ENCODE results near the gene FBXO44. TPM values are rescaled to one million over a fixed set of nuclear protein-coding genes. Genes with fewer than 3 reads are reported as not detected.
A peak's percentile ranks its signal among the peaks of the same experiment; 100 is the strongest.

FBXO44 gene
- polyA plus RNA-seq, 3 donors: 1.5 to 17.8 (median 2.0) TPM

DNA sequence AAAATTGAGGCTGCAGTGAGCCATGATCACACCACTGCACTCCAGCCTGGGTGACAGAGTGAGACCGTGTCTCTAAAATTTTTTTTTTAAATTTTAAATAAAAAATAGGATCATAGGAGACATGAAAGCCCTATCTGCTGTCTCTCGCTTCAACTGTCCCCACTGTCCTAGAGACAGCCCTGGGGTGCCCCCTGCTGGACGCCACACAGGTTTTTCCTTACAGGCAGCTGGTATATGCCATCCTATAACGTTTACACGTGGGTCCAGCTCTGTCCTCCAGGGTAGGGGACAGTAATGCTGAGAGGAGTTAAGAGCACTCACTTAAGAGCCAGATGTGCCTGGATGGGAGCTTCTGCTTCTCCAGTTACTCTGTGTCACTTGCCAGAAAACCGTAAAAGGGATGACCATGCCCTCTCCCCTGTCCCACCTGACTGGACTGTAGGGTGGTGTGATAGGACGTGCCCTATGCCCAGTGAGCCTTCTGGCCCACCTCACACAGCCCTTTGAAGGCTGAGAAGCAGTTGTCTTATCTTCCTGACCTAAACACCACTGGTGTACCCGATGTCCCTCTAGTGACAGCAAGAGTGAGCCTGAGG is 8.9 kb upstream of the FBXO44 start:
- intact Hi-C loops (cut with micrococcal nuclease): loop anchor here in 1 of 2 donors (10.0 kb wide), 1 partner anchor 611 kb away; no protein-coding TSS in a partner anchor
- H2AFZ ChIP-seq (ENCODE audit: insufficient read depth, low read depth, low read length, poor library complexity, severe bottlenecking): no peak overlapping the region
- Mint-ChIP-seq H3K27ac (no peak overlapping the region), H3K36me3 (peaks cover under 1 to 3% of the 10 kb centered on the region in 2 donors), H3K4me3 (no peak overlapping the region), H3K27me3 (ENCODE audit: low read depth in 3 of 3) (peaks cover 32 to 40% (median 34%) of the 10 kb centered on the region in 3 donors), H3K9me3 (peaks cover 0 to 5% (median 0%) of the 10 kb centered on the region in 7 donors), H3K4me1 (peaks cover 16% of the 10 kb centered on the region)
- H3K27ac ChIP-seq (ENCODE audit: low read depth in 1 of 2, low read length in 2 of 2): no peak overlapping the region
- H4K20me1 ChIP-seq (ENCODE audit: insufficient read depth, low read length): no peaks in the 10 kb centered on the region
- no peak overlapping the region for H3K4me3 ChIP-seq (replicated peaks in 1 of 3; ENCODE audit: low read depth in 2 of 3, low read length in 3 of 3)
- H3K4me1 ChIP-seq (ENCODE audit: control insufficient read depth in 1 of 2, insufficient read depth in 2 of 2, low read length in 2 of 2): peaks cover 4 to 15% of the 10 kb centered on the region in 2 donors
- H3K36me3 ChIP-seq (replicated peaks in 1 of 2; ENCODE audit: control insufficient read depth in 1 of 2, insufficient read depth in 2 of 2, low read length in 2 of 2): no peaks in the 10 kb centered on the region
- no peaks in the 10 kb centered on the region for H3K9me3 ChIP-seq (replicated peaks in 1 of 2; ENCODE audit: control insufficient read depth in 1 of 2, insufficient read depth in 1 of 2, low read length in 2 of 2)
- no peaks in the 10 kb centered on the region for H3K79me2 ChIP-seq (ENCODE audit: insufficient read depth, low read length)
- TF ChIP-seq CTCF (IDR thresholded peaks at IDR 0.05): peak; percentile 90
- H3K27me3 ChIP-seq (ENCODE audit: control insufficient read depth in 2 of 2, insufficient read depth in 2 of 2, low read length in 2 of 2): peaks cover 5 to 20% of the 10 kb centered on the region in 2 donors
- no peak overlapping the region for H3K4me2 ChIP-seq (replicated peaks; ENCODE audit: extremely low read depth, low read length, poor library complexity, severe bottlenecking)
- DNase-seq: peak; percentile 49 to 64 (median 61)
- WGBS (ENCODE audit: insufficient coverage): 50% methylated on average over 2 of the region's 8 CpGs
- H3K9ac ChIP-seq (ENCODE audit: insufficient read depth, low read length, poor library complexity, severe bottlenecking): no peak overlapping the region

DNA sequence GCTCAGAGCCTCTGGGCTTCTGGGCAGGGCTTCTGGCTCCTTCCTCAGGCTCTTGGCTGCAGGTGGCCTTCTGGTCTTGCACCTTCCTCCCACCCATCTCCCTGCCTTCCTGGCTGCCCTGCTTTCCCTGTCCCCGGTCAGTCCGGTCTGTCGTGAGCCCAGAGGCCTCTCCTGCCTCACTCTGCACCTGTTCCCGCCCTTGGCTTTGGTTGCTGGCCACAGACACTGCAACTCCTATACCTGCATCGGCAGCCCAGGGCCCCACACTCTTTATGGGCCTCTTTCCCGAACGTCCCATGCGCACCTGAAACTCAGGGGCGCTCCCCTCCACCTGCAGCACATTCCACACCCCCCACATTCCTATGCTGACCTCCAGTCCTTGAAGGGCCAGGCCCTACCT is 8.4 kb upstream of the FBXO44 start:
- Histone ChIP-seq H3K4me3 (replicated peaks in 1 of 3; ENCODE audit: low read depth in 2 of 3, low read length in 3 of 3) (no peak overlapping the region), H3K9me3 (replicated peaks in 1 of 2; ENCODE audit: control insufficient read depth in 1 of 2, insufficient read depth in 1 of 2, low read length in 2 of 2) (no peaks in the 10 kb centered on the region), H3K27ac (ENCODE audit: low read depth in 1 of 2, low read length in 2 of 2) (no peak overlapping the region), H4K20me1 (ENCODE audit: insufficient read depth, low read length) (no peaks in the 10 kb centered on the region), H3K4me2 (replicated peaks; ENCODE audit: extremely low read depth, low read length, poor library complexity, severe bottlenecking) (no peak overlapping the region), H3K27me3 (ENCODE audit: control insufficient read depth in 2 of 2, insufficient read depth in 2 of 2, low read length in 2 of 2) (peaks cover 5 to 26% of the 10 kb centered on the region in 2 donors), H3K36me3 (replicated peaks in 1 of 2; ENCODE audit: control insufficient read depth in 1 of 2, insufficient read depth in 2 of 2, low read length in 2 of 2) (no peaks in the 10 kb centered on the region), H2AFZ (ENCODE audit: insufficient read depth, low read depth, low read length, poor library complexity, severe bottlenecking) (no peak overlapping the region), H3K9ac (ENCODE audit: insufficient read depth, low read length, poor library complexity, severe bottlenecking) (no peak overlapping the region), H3K4me1 (ENCODE audit: control insufficient read depth in 1 of 2, insufficient read depth in 2 of 2, low read length in 2 of 2) (peaks cover 5 to 17% of the 10 kb centered on the region in 2 donors), H3K79me2 (ENCODE audit: insufficient read depth, low read length) (no peaks in the 10 kb centered on the region)
- H3K27me3 Mint-ChIP-seq (ENCODE audit: low read depth in 3 of 3): peaks cover 36 to 44% (median 40%) of the 10 kb centered on the region in 3 donors
- intact Hi-C loops (cut with micrococcal nuclease): loop anchor here in 1 of 2 donors (10.0 kb wide), 1 partner anchor 612 kb away; no protein-coding TSS in a partner anchor
- H3K4me3 Mint-ChIP-seq: no peak overlapping the region
- 95% methylated on average over 7 of the region's 9 CpGs for WGBS (ENCODE audit: insufficient coverage)
- H3K27ac Mint-ChIP-seq: no peak overlapping the region
- no peak for TF ChIP-seq CTCF (IDR thresholded peaks at IDR 0.05)
- peaks cover 22% of the 10 kb centered on the region for H3K4me1 Mint-ChIP-seq
- H3K36me3 Mint-ChIP-seq: peaks cover 4 to 8% of the 10 kb centered on the region in 2 donors
- H3K9me3 Mint-ChIP-seq: peaks cover 0 to 5% (median 2%) of the 10 kb centered on the region in 7 donors
- no peak for DNase-seq
